GM18517 (cell line): ENCODE results near the gene B3GAT2.
A peak's percentile ranks its signal among the peaks of the same experiment; 100 is the strongest.

ENCODE experiments used
- ATAC-seq: cut with Tn5 transposase; IDR thresholded peaks from one replicate; pipeline ENCODE4 v1.9.1; 2021; ENCODE audit warnings: mild to moderate bottlenecking, moderate library complexity; ENCODE audit not compliant: unreplicated experiment

The B3GAT2 gene

GRCh38 chr6:70901324-70901723 lies 55.5 kb downstream of the B3GAT2 start:
- ATAC-seq, result no peak

DNA sequence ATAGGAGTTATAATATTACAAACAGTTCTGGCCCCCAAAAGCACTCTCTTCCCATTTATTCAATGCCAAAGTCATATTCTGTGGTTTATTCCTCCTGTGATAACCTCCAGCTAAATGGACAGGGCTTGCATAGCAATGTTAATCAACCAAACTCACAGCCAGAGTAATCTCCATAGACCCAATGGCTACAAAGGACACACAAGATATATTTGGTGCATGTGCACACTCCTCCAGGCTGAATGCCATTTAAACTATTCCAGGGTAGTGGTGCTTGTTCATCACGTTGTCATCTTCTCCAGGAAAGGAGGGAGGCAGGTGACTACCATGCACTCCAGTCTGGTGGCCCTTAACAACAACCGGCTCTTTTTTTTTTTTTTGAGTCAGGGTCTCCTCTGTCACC lies 56.8 kb downstream of the B3GAT2 start:
- no peak for ATAC-seq

GRCh38 chr6:70894001-70894400 lies 62.9 kb downstream of the B3GAT2 start:
- no peak for ATAC-seq

GRCh38 chr6:70889270-70889669 lies 67.6 kb downstream of the B3GAT2 start:
- ATAC-seq, result no peak

DNA sequence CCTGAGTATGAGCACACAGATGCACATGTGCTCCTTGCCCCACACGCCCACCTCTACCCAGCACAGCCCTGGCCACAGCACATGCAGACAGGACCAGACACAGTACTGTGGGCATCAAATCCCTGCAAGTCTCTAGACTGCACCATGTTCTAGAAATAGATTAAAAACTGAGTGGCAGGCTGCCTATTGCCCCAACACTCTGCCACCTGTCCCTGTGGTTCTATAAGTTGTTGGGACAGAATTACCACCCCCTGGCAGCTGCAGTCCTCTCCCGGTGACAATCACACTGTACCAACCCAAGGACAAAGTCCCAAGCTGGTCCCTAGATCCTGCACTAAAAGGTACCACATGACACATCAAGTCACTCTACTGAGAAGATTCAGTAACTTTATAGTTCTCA lies 70.2 kb downstream of the B3GAT2 start:
- no peak for ATAC-seq

GRCh38 chr6:70886071-70886470 lies 70.8 kb downstream of the B3GAT2 start:
- no peak for ATAC-seq

DNA sequence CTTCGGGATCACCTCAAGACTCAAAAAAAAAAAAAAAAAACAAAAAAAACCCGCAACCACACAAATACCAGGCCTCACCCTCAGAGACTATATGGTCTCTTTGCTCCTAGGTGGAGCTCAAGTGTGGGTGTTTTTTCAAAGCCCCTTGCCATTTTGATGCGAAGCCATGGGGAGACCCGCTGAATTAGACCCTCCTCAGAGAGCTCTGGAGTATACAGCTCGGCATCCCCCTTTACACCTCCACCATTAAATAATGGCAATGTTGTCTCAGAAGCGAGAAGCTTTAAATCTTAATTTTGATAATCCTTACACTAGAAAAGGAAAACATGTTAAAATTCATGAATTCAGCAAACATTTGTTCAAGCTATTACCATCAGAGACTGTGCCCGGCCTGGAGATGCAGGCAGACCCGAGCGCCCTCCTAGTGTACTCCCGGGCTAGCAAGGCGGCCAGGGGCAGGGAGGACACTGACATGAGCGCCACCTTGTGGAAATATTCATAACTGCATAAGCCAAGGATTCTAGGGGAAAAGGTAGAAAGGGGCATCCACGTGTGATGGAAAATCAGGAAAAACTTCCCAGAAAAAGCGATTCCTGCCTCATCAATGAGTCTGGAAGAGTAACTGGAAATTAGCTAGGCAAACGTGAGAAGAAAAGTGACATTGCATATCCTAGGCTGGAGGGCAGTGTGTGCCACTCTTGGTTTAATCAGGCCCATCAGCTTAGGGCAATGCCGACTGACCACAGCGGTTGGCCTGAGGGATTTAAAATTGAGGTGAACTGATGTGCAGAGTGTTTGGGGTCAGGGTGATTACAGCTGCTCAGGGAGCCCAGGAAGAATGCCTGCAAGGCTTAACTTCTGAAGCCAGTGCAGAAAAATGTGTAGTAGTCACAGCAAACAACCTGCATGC lies 72.5 kb downstream of the B3GAT2 start:
- ATAC-seq, result peak; percentile 81

DNA sequence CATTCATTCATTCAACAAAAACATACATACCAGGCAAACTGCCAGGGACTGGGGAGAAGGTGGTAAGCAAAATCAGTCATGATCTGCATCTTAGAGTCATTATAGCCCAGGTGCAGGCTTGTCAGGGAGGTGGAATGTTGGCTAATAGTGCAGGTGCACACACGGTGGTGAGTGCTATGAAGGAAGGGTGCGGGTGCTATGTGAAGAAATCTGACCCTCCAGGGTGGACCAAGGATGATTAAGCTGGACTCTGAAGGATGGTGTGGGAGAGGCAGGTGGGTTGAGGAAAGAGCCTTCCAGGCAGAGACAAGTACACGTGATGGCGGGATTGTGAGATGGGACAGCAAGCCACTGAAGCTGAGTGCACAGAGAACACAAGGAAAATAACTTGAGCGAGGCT lies 77.4 kb downstream of the B3GAT2 start:
- no peak for ATAC-seq

DNA sequence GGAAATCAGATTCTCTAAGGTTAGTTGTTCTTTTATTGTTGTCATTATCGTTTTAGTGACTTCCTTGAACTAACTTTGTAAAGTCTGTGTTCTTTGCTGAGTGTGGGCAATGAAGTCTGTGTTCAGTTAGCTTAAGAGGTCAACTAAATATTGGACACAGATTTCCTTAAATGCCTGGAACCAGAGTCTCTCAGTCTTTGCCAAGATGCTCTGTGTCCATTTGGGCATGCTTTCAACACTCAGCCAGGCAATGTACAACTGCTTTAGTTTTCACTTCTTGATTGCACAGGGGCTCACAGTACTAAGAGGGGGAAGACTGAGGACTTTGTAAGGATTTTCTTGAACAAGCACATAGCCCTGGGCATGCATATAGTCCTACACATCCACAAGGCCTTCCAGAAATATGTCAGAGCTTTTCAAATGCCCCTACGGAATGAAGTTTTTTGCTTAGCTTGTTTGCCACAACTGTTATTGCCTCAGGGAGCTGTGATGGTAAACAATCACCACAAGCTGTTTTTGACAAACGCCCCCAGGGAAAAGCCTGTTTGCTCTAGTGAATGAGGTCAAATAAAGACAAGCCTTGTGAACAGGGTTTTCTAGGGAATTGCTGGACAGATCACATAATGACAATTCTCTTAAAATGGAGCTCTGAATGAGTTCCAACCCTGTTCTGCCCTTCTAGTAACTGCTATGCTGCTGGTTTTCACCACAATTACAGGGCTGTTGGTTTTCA lies 82.5 kb downstream of the B3GAT2 start:
- no peak for ATAC-seq

DNA sequence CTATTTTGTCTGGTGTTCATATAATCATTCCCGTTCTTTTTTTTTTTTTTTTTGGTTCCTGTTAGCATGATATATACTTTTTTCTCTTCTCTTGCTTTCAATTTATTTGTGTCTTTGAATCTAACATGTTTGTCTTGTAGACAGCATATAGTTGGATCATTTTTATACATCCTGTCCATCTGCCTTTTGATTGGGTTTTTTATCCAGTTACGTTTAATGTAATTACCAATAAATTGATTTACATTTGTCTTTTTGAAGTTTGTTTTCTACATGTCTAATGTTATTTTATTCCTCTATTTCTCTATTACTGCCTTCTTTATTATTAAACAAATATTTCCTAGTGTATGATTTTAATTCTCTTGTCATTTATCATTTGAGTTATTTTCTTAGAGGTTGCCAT lies 84.4 kb downstream of the B3GAT2 start:
- ATAC-seq, result no peak

GRCh38 chr6:70864401-70864800 lies 92.5 kb downstream of the B3GAT2 start:
- ATAC-seq, result no peak

DNA sequence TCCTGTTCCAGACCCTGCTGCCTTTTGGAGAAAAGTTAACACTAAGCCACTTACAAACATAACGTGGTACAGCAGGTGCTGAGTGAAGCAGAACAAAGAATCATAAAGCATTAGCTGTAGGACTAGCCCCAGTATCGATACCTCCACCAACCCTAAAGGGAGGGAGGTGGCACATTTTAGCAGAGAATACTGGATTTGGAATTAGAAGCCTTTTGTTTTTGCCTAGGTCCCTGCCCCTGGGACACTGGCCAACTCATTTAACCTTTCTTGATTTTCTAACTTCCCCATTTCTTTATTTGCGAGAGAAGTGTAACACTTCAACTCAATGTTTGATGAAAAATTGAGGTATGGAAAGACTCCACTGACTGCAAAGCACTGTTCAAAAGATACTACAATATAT lies 93.5 kb downstream of the B3GAT2 start:
- no peak for ATAC-seq

- no peak for ATAC-seq
These were observed 95.9 kb downstream of the B3GAT2 start for GRCh38 chr6:70860920-70861319.

GRCh38 chr6:70860045-70860444 lies 96.8 kb downstream of the B3GAT2 start:
- no peak for ATAC-seq

DNA sequence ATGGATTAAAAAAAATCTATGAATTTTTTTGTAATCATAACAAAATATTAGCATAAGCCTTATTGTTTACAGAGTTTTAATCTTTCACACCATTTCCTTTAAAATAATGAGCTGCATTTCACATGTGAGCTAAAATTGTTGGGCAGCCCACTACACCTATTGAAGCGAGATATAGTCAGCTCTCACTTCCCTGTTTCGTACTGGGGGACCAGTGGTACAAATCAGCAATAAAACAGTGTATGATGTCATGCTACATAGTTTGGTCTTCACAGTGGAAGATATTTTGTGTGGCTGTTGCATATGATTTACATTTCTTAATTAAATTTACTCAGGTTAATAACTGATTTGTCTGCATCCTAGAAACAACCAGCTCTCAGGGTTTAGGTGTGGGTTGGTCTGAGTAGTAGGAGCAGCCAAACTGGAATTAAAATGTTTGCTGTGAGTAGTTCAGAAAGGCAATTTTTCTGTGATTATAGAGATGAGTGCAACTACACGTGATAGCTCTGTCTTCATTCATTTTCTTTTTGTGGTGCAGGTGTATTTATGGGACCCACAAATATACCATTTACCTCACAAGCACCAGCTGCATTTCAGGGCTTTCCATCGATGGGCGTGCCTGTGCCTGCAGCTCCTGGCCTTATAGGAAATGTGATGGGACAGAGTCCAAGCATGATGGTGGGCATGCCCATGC lies 99.3 kb downstream of the B3GAT2 start:
- ATAC-seq, result peak; percentile 100

GRCh38 chr6:70852667-70853246 lies 104.1 kb downstream of the B3GAT2 start:
- no peak for ATAC-seq

DNA sequence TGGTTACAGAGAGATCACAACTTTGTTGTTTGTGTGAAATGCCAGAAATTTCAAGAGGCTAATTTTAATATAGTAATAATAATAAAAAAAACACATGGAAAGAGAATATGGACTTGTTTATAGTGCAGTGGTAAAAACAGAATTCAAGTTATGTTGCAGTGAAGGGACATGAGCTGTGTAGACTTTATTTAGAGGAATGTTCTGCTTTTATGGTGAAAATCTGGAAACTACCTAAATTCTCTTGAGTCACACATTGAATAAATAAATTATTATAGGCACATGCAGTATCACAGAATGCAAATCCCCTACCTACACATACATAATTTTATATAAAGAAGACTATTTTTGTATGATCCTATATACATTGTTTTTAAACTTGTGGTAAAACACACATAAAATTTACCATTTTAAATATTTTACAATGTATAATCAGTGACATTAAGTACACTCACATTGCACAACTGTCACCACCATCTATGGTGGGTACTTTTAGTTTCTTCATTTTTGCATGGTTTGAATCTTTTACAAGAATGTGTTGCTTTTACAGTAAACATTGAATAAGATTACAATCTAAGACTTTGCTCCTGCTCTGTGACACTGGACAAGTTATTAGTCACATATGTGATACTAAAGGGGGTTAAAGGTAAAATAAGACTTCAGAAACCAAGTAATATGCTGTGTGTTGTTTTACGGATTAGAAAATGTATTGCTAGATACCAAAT lies 107.4 kb downstream of the B3GAT2 start:
- ATAC-seq, result no peak

DNA sequence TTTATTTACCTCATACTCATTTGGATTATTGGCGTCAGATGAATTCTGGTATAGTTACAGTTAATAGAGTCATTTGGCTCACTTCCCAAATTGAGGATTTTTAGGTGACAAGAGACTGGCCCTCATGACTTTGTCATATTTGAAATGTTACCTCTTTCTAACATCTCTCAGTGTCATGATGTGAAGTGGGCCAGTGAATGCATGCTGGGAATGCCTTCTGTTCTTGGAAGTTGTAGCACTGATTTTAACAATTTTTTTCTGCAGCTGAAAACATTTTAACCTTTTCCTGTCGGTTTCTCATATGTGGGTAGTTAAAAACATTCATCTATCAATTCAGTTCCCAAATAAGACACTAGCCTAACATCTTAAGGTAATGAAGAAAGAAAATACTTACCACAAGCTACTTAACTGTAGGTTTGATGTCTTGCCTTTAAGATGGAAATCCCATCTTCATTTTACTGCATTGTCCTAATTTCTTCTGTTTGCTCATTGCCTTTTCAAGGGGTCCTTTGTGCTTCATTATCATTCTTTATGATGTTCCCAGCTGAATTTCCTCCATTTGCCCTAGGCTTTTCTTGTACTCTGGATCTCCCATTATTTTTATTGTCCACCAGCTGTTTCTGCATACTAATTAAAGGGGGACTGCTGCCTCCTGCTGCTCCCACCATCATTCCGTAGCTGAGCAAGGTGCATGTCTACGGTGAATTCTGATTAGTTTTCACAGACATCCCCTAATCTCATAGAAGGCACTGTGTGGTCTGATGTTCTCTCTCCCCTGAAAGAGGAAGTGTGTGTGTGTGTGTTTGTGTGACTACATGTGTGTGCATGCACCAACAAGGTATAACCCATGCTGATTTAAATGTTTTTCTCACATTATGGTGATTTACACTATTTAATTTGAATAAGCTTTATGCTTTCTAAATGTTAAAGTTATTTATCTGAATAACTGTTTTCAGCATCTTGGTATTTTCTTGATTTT lies 109.5 kb downstream of the B3GAT2 start:
- no peak for ATAC-seq

GRCh38 chr6:70846207-70846835 lies 110.5 kb downstream of the B3GAT2 start:
- ATAC-seq, result no peak
